ENCODE data around the gene AWAT2.
"Not testable (repeated sequence)": the region's sequence is repeated elsewhere in the genome, so short reads cannot be mapped to it uniquely, and the experiment has no call there.

Gene AWAT2

GRCh38 chrX:70029863-70030262 is 19.9 kb downstream of the AWAT2 start:
- Mint-ChIP-seq H3K27ac (no peak overlapping the region), H3K36me3 (ENCODE audit: low read depth) (no peaks in the 10 kb centered on the region), H3K9me3 (no peaks in the 10 kb centered on the region), H3K4me3 (no peak overlapping the region), H3K27me3 (peaks cover 52% of the 10 kb centered on the region), H3K4me1 (ENCODE audit: low read depth) (peaks cover 16% of the 10 kb centered on the region)
- DNase-seq = no peak

GRCh38 chrX:70026851-70027200 is 22.9 kb downstream of the AWAT2 start:
- Mint-ChIP-seq H3K4me1 (ENCODE audit: low read depth) (peaks cover 16% of the 10 kb centered on the region), H3K27ac (no peak overlapping the region), H3K36me3 (ENCODE audit: low read depth) (no peaks in the 10 kb centered on the region), H3K4me3 (no peak overlapping the region), H3K27me3 (peaks cover 63% of the 10 kb centered on the region), H3K9me3 (no peaks in the 10 kb centered on the region)
- DNase-seq = no peak

- no peaks in the 10 kb centered on the region for H3K9me3 Mint-ChIP-seq
- no peak overlapping the region for H3K27ac Mint-ChIP-seq
- peaks cover 16% of the 10 kb centered on the region for H3K4me1 Mint-ChIP-seq (ENCODE audit: low read depth)
- no peaks in the 10 kb centered on the region for H3K36me3 Mint-ChIP-seq (ENCODE audit: low read depth)
- H3K4me3 Mint-ChIP-seq = no peak overlapping the region
- peaks cover 57% of the 10 kb centered on the region for H3K27me3 Mint-ChIP-seq
- DNase-seq = no peak
Observed at GRCh38 chrX:70026112-70026850, 23.5 kb downstream of the AWAT2 start.

GRCh38 chrX:70025464-70025863 is 24.3 kb downstream of the AWAT2 start:
- H3K4me1 Mint-ChIP-seq (ENCODE audit: low read depth) = peaks cover 14% of the 10 kb centered on the region
- H3K27me3 Mint-ChIP-seq = peaks cover 51% of the 10 kb centered on the region
- no peak for DNase-seq
- no peaks in the 10 kb centered on the region for H3K36me3 Mint-ChIP-seq (ENCODE audit: low read depth)
- no peak overlapping the region for H3K4me3 Mint-ChIP-seq
- no peak overlapping the region for H3K27ac Mint-ChIP-seq
- H3K9me3 Mint-ChIP-seq = no peaks in the 10 kb centered on the region

GRCh38 chrX:70022616-70023015 is 27.1 kb downstream of the AWAT2 start:
- no peak overlapping the region for H3K4me3 Mint-ChIP-seq
- H3K9me3 Mint-ChIP-seq = no peaks in the 10 kb centered on the region
- no peak overlapping the region for H3K27ac Mint-ChIP-seq
- no peaks in the 10 kb centered on the region for H3K36me3 Mint-ChIP-seq (ENCODE audit: low read depth)
- DNase-seq = no peak
- H3K4me1 Mint-ChIP-seq (ENCODE audit: low read depth) = peaks cover 12% of the 10 kb centered on the region
- H3K27me3 Mint-ChIP-seq = peaks cover 43% of the 10 kb centered on the region

- Mint-ChIP-seq H3K27me3 (peaks cover 68% of the 10 kb centered on the region), H3K4me3 (no peak overlapping the region), H3K27ac (no peak overlapping the region), H3K9me3 (no peaks in the 10 kb centered on the region), H3K36me3 (ENCODE audit: low read depth) (no peaks in the 10 kb centered on the region), H3K4me1 (ENCODE audit: low read depth) (peaks cover 16% of the 10 kb centered on the region)
- DNase-seq = no peak
Observed at GRCh38 chrX:70016513-70016912, 33.2 kb downstream of the AWAT2 start.

GRCh38 chrX:70013466-70014381 is 36.0 kb downstream of the AWAT2 start:
- Mint-ChIP-seq H3K4me1 (ENCODE audit: low read depth) (peaks cover 16% of the 10 kb centered on the region), H3K27ac (no peak overlapping the region), H3K36me3 (ENCODE audit: low read depth) (no peaks in the 10 kb centered on the region), H3K27me3 (peaks cover 79% of the 10 kb centered on the region), H3K4me3 (no peak overlapping the region), H3K9me3 (no peaks in the 10 kb centered on the region)
- no peak for DNase-seq

GRCh38 chrX:70012756-70013155 is 37.0 kb downstream of the AWAT2 start:
- H3K36me3 Mint-ChIP-seq (ENCODE audit: low read depth) = no peaks in the 10 kb centered on the region

GRCh38 chrX:70009970-70010369 is 39.8 kb downstream of the AWAT2 start:
- DNase-seq = no peak
- Mint-ChIP-seq H3K36me3 (ENCODE audit: low read depth) (no peaks in the 10 kb centered on the region), H3K4me3 (no peak overlapping the region), H3K27ac (no peak overlapping the region), H3K4me1 (ENCODE audit: low read depth) (no peaks in the 10 kb centered on the region), H3K9me3 (no peaks in the 10 kb centered on the region), H3K27me3 (peaks cover 69% of the 10 kb centered on the region)

More at GRCh38 chrX:70012756-70013155, 37.0 kb downstream of the AWAT2 start:
- DNase-seq = no peak
- H3K27me3 Mint-ChIP-seq = peaks cover 77% of the 10 kb centered on the region
- H3K4me1 Mint-ChIP-seq (ENCODE audit: low read depth) = peaks cover 16% of the 10 kb centered on the region
- H3K27ac Mint-ChIP-seq = no peak overlapping the region
- H3K4me3 Mint-ChIP-seq = no peak overlapping the region
- no peaks in the 10 kb centered on the region for H3K9me3 Mint-ChIP-seq

GRCh38 chrX:70009049-70009448 is 40.7 kb downstream of the AWAT2 start:
- Mint-ChIP-seq H3K4me3 (no peak overlapping the region), H3K9me3 (no peaks in the 10 kb centered on the region)

GRCh38 chrX:70007946-70008345 is 41.8 kb downstream of the AWAT2 start:
- H3K9me3 Mint-ChIP-seq = no peaks in the 10 kb centered on the region
- no peak for DNase-seq
- H3K4me1 Mint-ChIP-seq (ENCODE audit: low read depth) = no peaks in the 10 kb centered on the region
- H3K4me3 Mint-ChIP-seq = no peak overlapping the region
- H3K27me3 Mint-ChIP-seq = peaks cover 58% of the 10 kb centered on the region
- H3K36me3 Mint-ChIP-seq (ENCODE audit: low read depth) = no peaks in the 10 kb centered on the region
- no peak overlapping the region for H3K27ac Mint-ChIP-seq

More at GRCh38 chrX:70009049-70009448, 40.7 kb downstream of the AWAT2 start:
- H3K27me3 Mint-ChIP-seq = peaks cover 66% of the 10 kb centered on the region
- no peak for DNase-seq
- no peaks in the 10 kb centered on the region for H3K4me1 Mint-ChIP-seq (ENCODE audit: low read depth)
- H3K27ac Mint-ChIP-seq = no peak overlapping the region
- no peaks in the 10 kb centered on the region for H3K36me3 Mint-ChIP-seq (ENCODE audit: low read depth)

GRCh38 chrX:70001708-70002341 is 47.9 kb downstream of the AWAT2 start:
- no peaks in the 10 kb centered on the region for H3K4me1 Mint-ChIP-seq (ENCODE audit: low read depth)
- H3K27ac Mint-ChIP-seq = no peak overlapping the region
- H3K36me3 Mint-ChIP-seq (ENCODE audit: low read depth) = no peaks in the 10 kb centered on the region
- peaks cover 51% of the 10 kb centered on the region for H3K27me3 Mint-ChIP-seq
- H3K9me3 Mint-ChIP-seq = no peaks in the 10 kb centered on the region
- no peak overlapping the region for H3K4me3 Mint-ChIP-seq
- no peak for DNase-seq

GRCh38 chrX:70001269-70001668 is 48.5 kb downstream of the AWAT2 start:
- Mint-ChIP-seq H3K36me3 (ENCODE audit: low read depth) (no peaks in the 10 kb centered on the region), H3K4me1 (ENCODE audit: low read depth) (no peaks in the 10 kb centered on the region), H3K9me3 (no peaks in the 10 kb centered on the region), H3K27me3 (peaks cover 51% of the 10 kb centered on the region), H3K4me3 (no peak overlapping the region), H3K27ac (no peak overlapping the region)
- DNase-seq = no peak

GRCh38 chrX:69998299-69998698 is 51.4 kb downstream of the AWAT2 start:
- not testable (repeated sequence) for H3K4me3 Mint-ChIP-seq; H3K27ac Mint-ChIP-seq; H3K4me1 Mint-ChIP-seq (ENCODE audit: low read depth); DNase-seq; H3K9me3 Mint-ChIP-seq; H3K36me3 Mint-ChIP-seq (ENCODE audit: low read depth)
- H3K27me3 Mint-ChIP-seq = peaks cover 64% of the 10 kb centered on the region

- H3K9me3 Mint-ChIP-seq = no peaks in the 10 kb centered on the region
- no peak overlapping the region for H3K27ac Mint-ChIP-seq
- DNase-seq = no peak
- no peak overlapping the region for H3K4me3 Mint-ChIP-seq
- no peaks in the 10 kb centered on the region for H3K36me3 Mint-ChIP-seq (ENCODE audit: low read depth)
- H3K27me3 Mint-ChIP-seq = peaks cover 67% of the 10 kb centered on the region
- no peaks in the 10 kb centered on the region for H3K4me1 Mint-ChIP-seq (ENCODE audit: low read depth)
Observed at GRCh38 chrX:69996113-69996468, 53.6 kb downstream of the AWAT2 start.
